AG08395 (cell line): ENCODE results near the gene PIK3C2B.
A peak's percentile ranks its signal among the peaks of the same experiment; 100 is the strongest.

Experiments
- DNase-seq: peaks from one replicate; pipeline ENCODE4 v3.0.0; 2012; ENCODE audit warnings: mixed read lengths, low spot score

Gene PIK3C2B

GRCh38 chr1:204461331-204462228 is 33.0 kb downstream of the PIK3C2B start:
- no peak for DNase-seq

GRCh38 chr1:204460346-204460745 is 34.3 kb downstream of the PIK3C2B start:
- no peak for DNase-seq

- no peak for DNase-seq
These were observed 34.9 kb downstream of the PIK3C2B start for GRCh38 chr1:204459706-204460105.

- no peak for DNase-seq
These were observed 36.9 kb downstream of the PIK3C2B start for GRCh38 chr1:204457666-204458065.

- no peak for DNase-seq
These were observed 37.7 kb downstream of the PIK3C2B start for GRCh38 chr1:204456826-204457442.

- no peak for DNase-seq
These were observed 38.8 kb downstream of the PIK3C2B start for GRCh38 chr1:204455831-204456145.

- DNase-seq: no peak
These were observed 39.4 kb downstream of the PIK3C2B start for GRCh38 chr1:204455063-204455830.

GRCh38 chr1:204454476-204454875 is 40.1 kb downstream of the PIK3C2B start:
- no peak for DNase-seq

GRCh38 chr1:204453141-204453772 is 41.3 kb downstream of the PIK3C2B start:
- no peak for DNase-seq

GRCh38 chr1:204451352-204452124 is 43.1 kb downstream of the PIK3C2B start:
- no peak for DNase-seq

GRCh38 chr1:204450461-204451257 is 43.9 kb downstream of the PIK3C2B start:
- DNase-seq: no peak

GRCh38 chr1:204449678-204450280 is 44.8 kb downstream of the PIK3C2B start:
- no peak for DNase-seq

- no peak for DNase-seq
These were observed 45.5 kb downstream of the PIK3C2B start for GRCh38 chr1:204448991-204449677.

- DNase-seq: no peak
These were observed 46.2 kb downstream of the PIK3C2B start for GRCh38 chr1:204448344-204448964.

GRCh38 chr1:204447736-204448135 is 46.9 kb downstream of the PIK3C2B start:
- DNase-seq: no peak

- DNase-seq: no peak
These were observed 47.4 kb downstream of the PIK3C2B start for GRCh38 chr1:204447190-204447589.

- peak; percentile 81 for DNase-seq
These were observed 48.0 kb downstream of the PIK3C2B start for GRCh38 chr1:204446413-204447111.

GRCh38 chr1:204445860-204446412 is 48.7 kb downstream of the PIK3C2B start:
- peak; percentile 24 for DNase-seq
